Kidney epithelial cell (primary cell): ENCODE measurements around the gene ZBTB43. TPM values are rescaled to one million over a fixed set of nuclear protein-coding genes. Genes with fewer than 3 reads are reported as not detected.

Experiments
- DNase-seq: peaks from one replicate; pipeline ENCODE4 v3.0.0-alpha.2; 2010; ENCODE audit warnings: low read depth
- H3K27me3 ChIP-seq: 2 replicates; pipeline ENCODE4 v1.6.0; 2011; ENCODE audit warnings: low read length; ENCODE audit not compliant: control insufficient read depth, insufficient read depth
- H3K36me3 ChIP-seq: 2 replicates; pipeline ENCODE4 v1.5.1; 2011; ENCODE audit warnings: low read length; ENCODE audit not compliant: control insufficient read depth, insufficient read depth
- H3K4me3 ChIP-seq: 2 replicates; pipeline ENCODE4 v1.5.1; 2011; ENCODE audit warnings: low read depth, mild to moderate bottlenecking, control low read depth, low read length
- total RNA-seq: library from RNA; depleted of rRNA; stranded (reverse); fragments of >200 nt; gene quantifications from 2 replicates; pipeline ENCODE4 v1.2.3, GENCODE V29; 2015
- TF ChIP-seq, protein P1 (sequence below): IDR thresholded peaks from 2 replicates; pipeline ENCODE4 v1.5.1; 2011; ENCODE audit warnings: mild to moderate bottlenecking, moderate library complexity, low read length, control low read depth, inconsistent platforms; ENCODE audit not compliant: insufficient read depth, poor library complexity, severe bottlenecking

The ZBTB43 gene, protein sequence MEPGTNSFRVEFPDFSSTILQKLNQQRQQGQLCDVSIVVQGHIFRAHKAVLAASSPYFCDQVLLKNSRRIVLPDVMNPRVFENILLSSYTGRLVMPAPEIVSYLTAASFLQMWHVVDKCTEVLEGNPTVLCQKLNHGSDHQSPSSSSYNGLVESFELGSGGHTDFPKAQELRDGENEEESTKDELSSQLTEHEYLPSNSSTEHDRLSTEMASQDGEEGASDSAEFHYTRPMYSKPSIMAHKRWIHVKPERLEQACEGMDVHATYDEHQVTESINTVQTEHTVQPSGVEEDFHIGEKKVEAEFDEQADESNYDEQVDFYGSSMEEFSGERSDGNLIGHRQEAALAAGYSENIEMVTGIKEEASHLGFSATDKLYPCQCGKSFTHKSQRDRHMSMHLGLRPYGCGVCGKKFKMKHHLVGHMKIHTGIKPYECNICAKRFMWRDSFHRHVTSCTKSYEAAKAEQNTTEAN
- 11.8 and 12.7 TPM in 2 replicates for total RNA-seq

- DNase-seq = peak; percentile 78
- no peaks in the 10 kb centered on the region for H3K27me3 ChIP-seq
- TF ChIP-seq, protein P1, sequence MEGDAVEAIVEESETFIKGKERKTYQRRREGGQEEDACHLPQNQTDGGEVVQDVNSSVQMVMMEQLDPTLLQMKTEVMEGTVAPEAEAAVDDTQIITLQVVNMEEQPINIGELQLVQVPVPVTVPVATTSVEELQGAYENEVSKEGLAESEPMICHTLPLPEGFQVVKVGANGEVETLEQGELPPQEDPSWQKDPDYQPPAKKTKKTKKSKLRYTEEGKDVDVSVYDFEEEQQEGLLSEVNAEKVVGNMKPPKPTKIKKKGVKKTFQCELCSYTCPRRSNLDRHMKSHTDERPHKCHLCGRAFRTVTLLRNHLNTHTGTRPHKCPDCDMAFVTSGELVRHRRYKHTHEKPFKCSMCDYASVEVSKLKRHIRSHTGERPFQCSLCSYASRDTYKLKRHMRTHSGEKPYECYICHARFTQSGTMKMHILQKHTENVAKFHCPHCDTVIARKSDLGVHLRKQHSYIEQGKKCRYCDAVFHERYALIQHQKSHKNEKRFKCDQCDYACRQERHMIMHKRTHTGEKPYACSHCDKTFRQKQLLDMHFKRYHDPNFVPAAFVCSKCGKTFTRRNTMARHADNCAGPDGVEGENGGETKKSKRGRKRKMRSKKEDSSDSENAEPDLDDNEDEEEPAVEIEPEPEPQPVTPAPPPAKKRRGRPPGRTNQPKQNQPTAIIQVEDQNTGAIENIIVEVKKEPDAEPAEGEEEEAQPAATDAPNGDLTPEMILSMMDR = no peak
- H3K36me3 ChIP-seq = no peaks in the 10 kb centered on the region
- H3K4me3 ChIP-seq = peak within 1 kb of the TSS; percentile 85
Measured at GRCh38 chr9:126804696-126805553, at the start of gene ZBTB43. Gene ZBTB43, plus strand, starts transcription at chr9:126805040. Its CDS starts 27,470 bp downstream, at chr9:126832510.

GRCh38 chr9:126755317-126755875 lies 49.4 kb upstream of the ZBTB43 start:
- no peaks in the 10 kb centered on the region for H3K36me3 ChIP-seq
- TF ChIP-seq, protein P1 = no peak
- peaks cover 27% of the 10 kb centered on the region for H3K27me3 ChIP-seq

DNA sequence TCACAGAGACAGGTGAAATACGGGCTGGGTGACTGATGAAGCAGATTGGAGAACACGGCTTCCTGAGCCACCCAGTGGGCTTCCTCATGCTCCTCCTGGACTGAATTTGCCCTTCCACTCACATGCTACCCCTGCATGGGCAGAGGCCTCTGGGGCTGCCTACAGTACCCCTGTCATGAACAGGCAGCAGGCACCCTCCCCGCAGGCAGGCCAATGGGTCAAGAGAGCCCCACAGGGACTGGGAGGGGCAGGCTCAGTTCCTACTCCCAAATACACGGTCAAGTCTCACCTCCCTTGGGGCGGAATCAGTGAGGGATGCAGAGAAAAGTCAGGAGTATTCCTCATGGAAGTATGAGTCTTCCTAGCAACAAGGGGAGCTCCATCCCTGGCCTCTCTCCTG lies 48.6 kb upstream of the ZBTB43 start:
- H3K4me3 ChIP-seq = no peak overlapping the region
- DNase-seq = no peak
- H3K27me3 ChIP-seq = peaks cover 23% of the 10 kb centered on the region
- H3K36me3 ChIP-seq = no peaks in the 10 kb centered on the region
- TF ChIP-seq, protein P1 = no peak

More at GRCh38 chr9:126755317-126755875, 49.4 kb upstream of the ZBTB43 start:
- H3K4me3 ChIP-seq = no peak overlapping the region
- DNase-seq = no peak

DNA sequence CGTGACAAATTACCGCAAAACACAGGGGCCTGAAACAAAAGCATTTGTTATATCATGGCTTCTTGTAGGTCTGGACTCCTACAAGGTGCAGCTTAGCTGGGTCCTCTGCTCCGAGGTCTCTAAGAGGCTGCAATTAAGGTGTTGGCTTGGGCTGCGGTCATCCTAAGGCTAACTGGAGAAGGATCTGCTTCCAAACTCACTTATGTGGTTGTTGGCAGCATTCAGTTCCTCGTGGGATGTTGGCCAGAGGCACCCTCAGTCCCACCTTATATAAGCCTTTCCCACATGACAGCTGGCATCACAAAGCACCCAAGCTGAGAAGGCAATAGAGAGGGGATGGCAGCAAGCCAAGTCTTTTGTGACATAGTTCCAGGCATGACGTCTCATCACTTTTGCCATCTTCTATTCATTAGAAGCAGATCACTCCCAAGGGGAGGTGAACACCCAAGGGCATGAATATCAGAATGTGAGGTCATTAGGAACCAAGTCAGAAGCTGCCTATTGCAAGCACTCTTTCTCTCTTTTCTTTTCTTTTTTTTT lies 47.9 kb upstream of the ZBTB43 start:
- TF ChIP-seq, protein P1 = no peak
- peaks cover 21% of the 10 kb centered on the region for H3K27me3 ChIP-seq
- no peaks in the 10 kb centered on the region for H3K36me3 ChIP-seq
- DNase-seq = no peak
- no peak overlapping the region for H3K4me3 ChIP-seq

- TF ChIP-seq, protein P1 = no peak
Measured at GRCh38 chr9:126758916-126759585, 45.8 kb upstream of the ZBTB43 start.

More at GRCh38 chr9:126758916-126759585, 45.8 kb upstream of the ZBTB43 start:
- no peak for DNase-seq
- Histone ChIP-seq H3K4me3 (no peak overlapping the region), H3K36me3 (no peaks in the 10 kb centered on the region), H3K27me3 (peaks cover 21% of the 10 kb centered on the region)
